DND-41 (cell line): Measurements from ENCODE around the gene PRM3.

ENCODE experiments used
- CTCF ChIP-seq: IDR thresholded peaks from 2 replicates; pipeline ENCODE4 v1.5.1; 2012; ENCODE audit warnings: borderline replicate concordance, low read length, moderate library complexity, mild to moderate bottlenecking; ENCODE audit not compliant: poor library complexity, severe bottlenecking; ENCODE audit errors: extremely low read depth
- EZH2 ChIP-seq: IDR thresholded peaks from 3 replicates; pipeline ENCODE4 v1.6.1; 2012; ENCODE audit warnings: borderline replicate concordance, low read depth, mild to moderate bottlenecking, moderate library complexity, low read length, inconsistent platforms; ENCODE audit not compliant: severe bottlenecking

- no peak for TF ChIP-seq EZH2
- no peak for TF ChIP-seq CTCF
Measured at GRCh38 chr16:11234884-11235702, 38.3 kb downstream of the PRM3 start.
